GM21619 (cell line): Measurements from ENCODE around the gene SPRED3.

Source experiments
- ATAC-seq: cut with Tn5 transposase; IDR thresholded peaks from one replicate; pipeline ENCODE4 v1.9.1; 2021; ENCODE audit not compliant: unreplicated experiment

The SPRED3 gene

DNA sequence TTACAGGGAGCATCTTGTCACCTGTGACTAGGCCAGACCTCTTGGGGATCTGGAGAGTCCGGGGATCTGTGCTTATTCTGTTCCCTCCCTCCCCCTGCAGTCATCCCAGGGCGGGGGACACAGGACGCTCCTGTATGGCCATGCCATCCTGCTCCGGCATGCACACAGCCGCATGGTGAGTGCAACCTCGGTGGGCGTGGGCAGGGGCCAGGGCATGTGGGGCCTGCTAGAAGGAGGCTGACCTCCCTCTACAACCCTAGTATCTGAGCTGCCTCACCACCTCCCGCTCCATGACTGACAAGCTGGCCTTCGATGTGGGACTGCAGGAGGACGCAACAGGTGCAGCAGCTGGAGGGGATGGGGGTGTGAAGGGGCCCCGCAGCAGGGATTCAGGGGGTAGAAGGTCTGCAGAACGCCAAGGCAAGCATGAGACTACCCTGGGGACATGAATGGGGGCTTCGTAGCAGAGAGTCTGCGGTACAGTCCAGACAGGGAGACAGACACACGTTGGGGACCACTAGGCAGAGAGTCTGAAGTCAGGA lies 55.0 kb downstream of the SPRED3 start:
- no peak for ATAC-seq

DNA sequence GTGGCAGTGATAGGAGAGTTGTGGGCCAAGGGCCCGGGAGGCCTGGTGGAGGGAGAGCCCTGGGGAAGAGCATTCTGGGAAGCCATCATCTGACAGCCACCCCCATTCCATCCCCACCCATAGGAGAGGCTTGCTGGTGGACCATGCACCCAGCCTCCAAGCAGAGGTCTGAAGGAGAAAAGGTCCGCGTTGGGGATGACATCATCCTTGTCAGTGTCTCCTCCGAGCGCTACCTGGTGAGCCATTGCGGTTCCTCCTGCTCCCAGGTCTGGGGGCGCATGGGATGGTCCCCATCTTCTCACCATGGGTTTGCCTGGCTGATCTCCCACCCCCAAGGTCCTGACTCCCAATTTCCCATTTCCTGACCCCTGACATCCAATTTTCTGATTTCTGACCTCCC lies 55.5 kb downstream of the SPRED3 start:
- no peak for ATAC-seq

DNA sequence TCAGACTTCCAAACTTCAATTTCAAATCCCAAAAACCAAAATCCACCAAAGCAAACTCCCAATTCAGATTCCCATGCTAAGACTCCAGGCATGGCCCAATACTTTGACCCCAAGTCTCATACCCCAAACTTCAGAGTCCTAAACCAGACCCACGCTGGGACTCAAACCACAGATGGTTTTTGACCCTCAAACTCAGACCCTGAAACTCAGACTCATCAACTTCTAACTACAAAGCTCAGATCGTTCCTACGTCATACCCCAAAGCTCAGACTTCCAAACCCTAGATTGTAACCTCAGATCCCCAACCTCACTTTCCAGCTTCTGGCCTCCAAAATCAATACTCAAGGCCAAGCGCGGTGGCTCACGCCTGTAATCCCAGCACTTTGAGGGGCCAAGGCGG lies 56.9 kb downstream of the SPRED3 start:
- no peak for ATAC-seq

DNA sequence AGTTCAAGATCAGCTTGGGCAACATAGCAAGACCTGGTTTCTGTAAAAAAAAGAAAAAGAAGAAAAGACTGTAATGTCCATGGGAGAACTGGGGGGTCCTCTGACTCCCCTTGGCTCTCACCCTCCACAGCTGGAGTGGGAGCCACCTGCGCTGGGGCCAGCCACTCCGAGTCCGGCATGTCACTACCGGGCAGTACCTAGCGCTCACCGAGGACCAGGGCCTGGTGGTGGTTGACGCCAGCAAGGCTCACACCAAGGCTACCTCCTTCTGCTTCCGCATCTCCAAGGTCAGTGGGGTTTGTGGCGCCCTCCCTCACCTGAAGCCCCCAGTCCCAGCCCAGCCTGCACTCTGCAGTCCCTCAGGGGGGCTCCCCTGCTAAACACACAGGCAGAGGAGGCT lies 59.7 kb downstream of the SPRED3 start:
- ATAC-seq, result no peak
